CD14-positive monocyte (primary cell): ENCODE data around the gene SBSN. TPM values are rescaled to one million over a fixed set of nuclear protein-coding genes. Genes with fewer than 3 reads are reported as not detected.

Experiments used
- DNase-seq, 3 donors: peaks; one replicate each; pipeline ENCODE4 v3.0.0-alpha.2; 2011 to 2022
- H2AFZ ChIP-seq: 2 replicates; pipeline ENCODE4 v1.6.0; 2012; ENCODE audit warnings: mild to moderate bottlenecking, low read depth, low read length, inconsistent platforms; ENCODE audit not compliant: insufficient read depth, poor library complexity, severe bottlenecking
- H3K27ac ChIP-seq, 2 donors: 1 replicate in 1 of 2; 2 replicates in 1 of 2; pipeline ENCODE4 v1.5.1; 2012 to 2013; ENCODE audit warnings: low read length in 2 of 2, control low read depth in 1 of 2, inconsistent platforms in 1 of 2, low read depth in 1 of 2, mild to moderate bottlenecking in 1 of 2
- H3K27me3 ChIP-seq, 2 donors: one replicate each; pipeline versions ENCODE4 v1.6.0 to v1.6.1; 2011 to 2013; ENCODE audit warnings: low read length in 2 of 2; ENCODE audit not compliant: control insufficient read depth in 2 of 2, insufficient read depth in 2 of 2
- H3K36me3 ChIP-seq, 2 donors: replicated peaks in 1 of 2; 1 replicate in 1 of 2; 2 replicates in 1 of 2; pipeline versions ENCODE4 v1.5.1 to v1.6.1; 2012 to 2013; ENCODE audit warnings: low read length in 2 of 2, control low read depth in 1 of 2, inconsistent platforms in 1 of 2, mild to moderate bottlenecking in 1 of 2; ENCODE audit not compliant: insufficient read depth in 2 of 2, control insufficient read depth in 1 of 2
- H3K4me1 ChIP-seq, 2 donors: 1 replicate in 1 of 2; 2 replicates in 1 of 2; pipeline versions ENCODE4 v1.5.1 to v1.6.1; 2012 to 2013; ENCODE audit warnings: low read length in 2 of 2, control low read depth in 1 of 2, inconsistent platforms in 1 of 2, mild to moderate bottlenecking in 1 of 2, moderate library complexity in 1 of 2; ENCODE audit not compliant: insufficient read depth in 2 of 2, control insufficient read depth in 1 of 2
- H3K4me2 ChIP-seq: replicated peaks from 2 replicates; pipeline ENCODE3; 2012; ENCODE audit warnings: low read length, moderate library complexity, mild to moderate bottlenecking; ENCODE audit not compliant: poor library complexity, severe bottlenecking; ENCODE audit errors: extremely low read depth
- H3K4me3 ChIP-seq, 3 experiments: fragments of 200-600 bp in 1 of 3; sonication (generic) in 1 of 3; replicated peaks in 1 of 3; 1 replicate in 2 of 3; 2 replicates in 1 of 3; pipeline ENCODE4 v1.5.1; 2011 to 2013; ENCODE audit warnings: low read length in 3 of 3, mild to moderate bottlenecking in 3 of 3, control low read depth in 2 of 3, low read depth in 2 of 3, inconsistent platforms in 1 of 3, moderate library complexity in 1 of 3
- H3K79me2 ChIP-seq: 2 replicates; pipeline ENCODE4 v1.6.0; 2012; ENCODE audit warnings: mild to moderate bottlenecking, control low read depth, inconsistent platforms, low read length, moderate library complexity; ENCODE audit not compliant: insufficient read depth
- H3K9ac ChIP-seq: 2 replicates; pipeline ENCODE4 v1.6.0; 2017; ENCODE audit warnings: low read length, mild to moderate bottlenecking; ENCODE audit not compliant: insufficient read depth, poor library complexity, severe bottlenecking
- H3K9me3 ChIP-seq, 2 donors: replicated peaks in 1 of 2; 1 replicate in 1 of 2; 2 replicates in 1 of 2; pipeline versions ENCODE4 v1.5.1 to v1.6.1; 2012 to 2013; ENCODE audit warnings: low read length in 2 of 2, control low read depth in 1 of 2; ENCODE audit not compliant: control insufficient read depth in 1 of 2, insufficient read depth in 1 of 2
- H4K20me1 ChIP-seq: 2 replicates; pipeline ENCODE4 v1.6.0; 2012; ENCODE audit warnings: mild to moderate bottlenecking, low read length, control low read depth, moderate library complexity; ENCODE audit not compliant: insufficient read depth
- H3K27ac Mint-ChIP-seq, 7 donors: one replicate each; pipeline ENCODE4 v1.8.0; 2020; ENCODE audit warnings: mild to moderate bottlenecking in 7 of 7, mixed read lengths in 7 of 7, moderate library complexity in 6 of 7, inconsistent platforms in 2 of 7
- H3K27me3 Mint-ChIP-seq, 3 donors: one replicate each; pipeline ENCODE4 v1.8.0; 2021 to 2022; ENCODE audit warnings: low read depth in 3 of 3, mild to moderate bottlenecking in 3 of 3, mixed read lengths in 3 of 3, moderate library complexity in 3 of 3, inconsistent platforms in 1 of 3
- H3K36me3 Mint-ChIP-seq, 2 donors: one replicate each; pipeline ENCODE4 v1.8.0; 2020; ENCODE audit warnings: mixed read lengths in 2 of 2, inconsistent platforms in 1 of 2, mild to moderate bottlenecking in 1 of 2
- H3K4me1 Mint-ChIP-seq: one replicate; pipeline ENCODE4 v1.8.0; 2020; ENCODE audit warnings: mild to moderate bottlenecking, mixed read lengths
- H3K4me3 Mint-ChIP-seq, 2 donors: one replicate each; pipeline ENCODE4 v1.8.0; 2020; ENCODE audit warnings: mild to moderate bottlenecking in 2 of 2, mixed read lengths in 2 of 2, moderate library complexity in 1 of 2
- H3K9me3 Mint-ChIP-seq, 7 donors: one replicate each; pipeline ENCODE4 v1.8.0; 2020 to 2022; ENCODE audit warnings: mixed read lengths in 7 of 7, mild to moderate bottlenecking in 6 of 7, moderate library complexity in 6 of 7, inconsistent platforms in 2 of 7
- WGBS: methylation state at CpG from one replicate; pipeline ENCODE4 v1.1.5; 2013; ENCODE audit warnings: missing lambda C conversion rate; ENCODE audit not compliant: insufficient coverage; 5-methylcytosine and 5-hydroxymethylcytosine counted together
- intact Hi-C, 2 donors: fragments of 100-400 bp; cut with micrococcal nuclease; formaldehyde crosslinking; loops; one replicate each; pipeline versions ENCODE4 v1.15.0 to v1.15.1; 2023
- polyA plus RNA-seq, 3 donors: library from polyadenylated mRNA; depleted of rRNA in 1 of 3; unstranded in 2 of 3; stranded (reverse) in 1 of 3; fragments of 300-500 nt in 2 of 3; fragments of >200 nt in 1 of 3; fragmentation: Illumina TruSeq in 2 of 3; gene quantifications; 1 replicate in 2 of 3; 2 replicates in 1 of 3; pipeline ENCODE4 v1.2.3, GENCODE V29; 2012 to 2021
- TF ChIP-seq, protein P1 (sequence below): fragments of 200-600 bp; IDR thresholded peaks from one replicate; pipeline ENCODE4 v1.8.0; 2022; ENCODE audit warnings: antibody characterized with exemption, mild to moderate bottlenecking

Gene SBSN
- polyA plus RNA-seq, 3 donors: not detected

DNA sequence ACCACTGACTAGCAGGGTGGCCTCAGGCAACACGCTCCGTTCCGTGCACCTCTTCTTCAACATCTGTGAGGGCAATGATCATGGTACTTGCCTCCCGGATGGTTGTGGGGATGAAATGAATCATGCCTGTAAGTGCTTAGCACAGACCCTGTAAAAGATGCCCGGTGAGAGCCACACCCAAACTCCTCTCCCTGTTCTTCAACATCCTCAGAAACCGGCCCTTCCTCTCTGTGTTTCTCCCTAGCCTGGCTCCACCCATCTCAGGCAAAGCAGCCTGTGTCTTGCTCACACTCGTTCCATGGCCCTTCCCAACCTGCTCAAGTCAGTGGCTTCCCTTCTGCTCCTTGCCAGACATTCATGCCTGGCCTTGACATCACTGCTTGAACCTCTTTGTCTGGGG is 8.8 kb downstream of the SBSN start:
- H4K20me1 ChIP-seq: no peaks in the 10 kb centered on the region
- peaks cover 3 to 7% (median 7%) of the 10 kb centered on the region in 3 donors for H3K27me3 Mint-ChIP-seq
- H3K79me2 ChIP-seq: no peaks in the 10 kb centered on the region
- peak overlapping the region in 1 of 7 donors; percentile 51 for H3K27ac Mint-ChIP-seq
- no peak overlapping the region for H3K27ac ChIP-seq
- intact Hi-C loops: no loop called here
- peaks cover 0 to 2% (median 0%) of the 10 kb centered on the region in 7 donors for H3K9me3 Mint-ChIP-seq
- H3K36me3 Mint-ChIP-seq: no peaks in the 10 kb centered on the region
- H3K36me3 ChIP-seq: no peaks in the 10 kb centered on the region
- no peak overlapping the region for H3K4me3 ChIP-seq
- H3K4me1 ChIP-seq: no peaks in the 10 kb centered on the region
- no peak overlapping the region for H3K4me3 Mint-ChIP-seq
- no peak for DNase-seq
- peaks cover 2% of the 10 kb centered on the region for H3K4me1 Mint-ChIP-seq
- no peaks in the 10 kb centered on the region for H3K9me3 ChIP-seq
- TF ChIP-seq, protein P1, sequence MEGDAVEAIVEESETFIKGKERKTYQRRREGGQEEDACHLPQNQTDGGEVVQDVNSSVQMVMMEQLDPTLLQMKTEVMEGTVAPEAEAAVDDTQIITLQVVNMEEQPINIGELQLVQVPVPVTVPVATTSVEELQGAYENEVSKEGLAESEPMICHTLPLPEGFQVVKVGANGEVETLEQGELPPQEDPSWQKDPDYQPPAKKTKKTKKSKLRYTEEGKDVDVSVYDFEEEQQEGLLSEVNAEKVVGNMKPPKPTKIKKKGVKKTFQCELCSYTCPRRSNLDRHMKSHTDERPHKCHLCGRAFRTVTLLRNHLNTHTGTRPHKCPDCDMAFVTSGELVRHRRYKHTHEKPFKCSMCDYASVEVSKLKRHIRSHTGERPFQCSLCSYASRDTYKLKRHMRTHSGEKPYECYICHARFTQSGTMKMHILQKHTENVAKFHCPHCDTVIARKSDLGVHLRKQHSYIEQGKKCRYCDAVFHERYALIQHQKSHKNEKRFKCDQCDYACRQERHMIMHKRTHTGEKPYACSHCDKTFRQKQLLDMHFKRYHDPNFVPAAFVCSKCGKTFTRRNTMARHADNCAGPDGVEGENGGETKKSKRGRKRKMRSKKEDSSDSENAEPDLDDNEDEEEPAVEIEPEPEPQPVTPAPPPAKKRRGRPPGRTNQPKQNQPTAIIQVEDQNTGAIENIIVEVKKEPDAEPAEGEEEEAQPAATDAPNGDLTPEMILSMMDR: no peak
- no peak overlapping the region for H3K9ac ChIP-seq
- WGBS: 27% methylated on average over 2 of the region's 7 CpGs
- H3K4me2 ChIP-seq: no peak overlapping the region
- no peak overlapping the region for H2AFZ ChIP-seq
- H3K27me3 ChIP-seq: no peaks in the 10 kb centered on the region

DNA sequence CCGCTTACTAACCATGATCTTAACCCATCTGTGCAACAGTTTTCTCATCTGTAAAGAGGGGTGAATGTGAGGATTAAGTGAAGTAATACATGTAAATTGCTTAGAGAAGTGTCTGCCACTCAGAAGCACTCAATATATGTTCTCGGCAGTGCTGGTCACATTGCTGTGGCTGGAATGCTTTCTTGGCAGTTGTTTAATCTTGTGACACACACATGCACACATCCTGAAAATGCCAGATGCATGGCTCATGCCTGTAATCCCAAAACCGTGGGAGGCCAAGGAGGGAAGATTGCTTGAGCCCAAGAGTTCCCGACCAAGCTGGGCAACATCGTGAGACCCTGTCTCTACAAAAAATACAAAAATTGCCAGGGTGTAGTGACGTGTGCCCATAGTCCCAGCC is 9.8 kb downstream of the SBSN start:
- no peak overlapping the region for H3K4me3 Mint-ChIP-seq
- intact Hi-C loops: no loop called here
- Histone ChIP-seq H4K20me1 (no peaks in the 10 kb centered on the region), H2AFZ (no peak overlapping the region), H3K4me2 (no peak overlapping the region), H3K9ac (no peak overlapping the region), H3K36me3 (no peaks in the 10 kb centered on the region), H3K27me3 (peaks cover 0 to 3% of the 10 kb centered on the region in 2 donors), H3K79me2 (no peaks in the 10 kb centered on the region), H3K9me3 (no peaks in the 10 kb centered on the region), H3K4me3 (no peak overlapping the region), H3K27ac (no peak overlapping the region), H3K4me1 (no peaks in the 10 kb centered on the region)
- H3K36me3 Mint-ChIP-seq: no peaks in the 10 kb centered on the region
- TF ChIP-seq, protein P1: no peak
- no peak for DNase-seq
- peaks cover 2% of the 10 kb centered on the region for H3K4me1 Mint-ChIP-seq
- H3K27ac Mint-ChIP-seq: peak overlapping the region in 1 of 7 donors; percentile 33
- H3K27me3 Mint-ChIP-seq: peaks cover 7 to 16% (median 8%) of the 10 kb centered on the region in 3 donors
- peaks cover 0 to 2% (median 0%) of the 10 kb centered on the region in 7 donors for H3K9me3 Mint-ChIP-seq
- WGBS: 93% methylated on average over 4 of the region's 6 CpGs
